ENCODE measurements around the gene EPS15. TPM values are rescaled to one million over a fixed set of nuclear protein-coding genes. Genes with fewer than 3 reads are reported as not detected.

The EPS15 gene
- total and polyA plus RNA-seq, 2 of the 8 experiments (the other 6 are each of a cell fraction or from before 2014, with no cell fraction given): 15.9 to 57.2 TPM

GRCh38 chr1:51555866-51556619, 37.0 kb upstream of the EPS15 start:
- Histone ChIP-seq H2BK5ac (ENCODE audit: low read depth, low read length) (no peak overlapping the region), H4K5ac (ENCODE audit: insufficient read length, low read depth, low read length) (no peak overlapping the region), H4K8ac (ENCODE audit: extremely low read depth, insufficient read depth, low read length) (no peak overlapping the region), H3K56ac (replicated peaks; ENCODE audit: insufficient read length, low read depth, low read length) (no peak overlapping the region), H2BK120ac (replicated peaks; ENCODE audit: low read depth, low read length) (no peak overlapping the region), H3K9me3 (ENCODE audit: insufficient read depth in 2 of 2, low read depth in 1 of 2, low read length in 1 of 2) (no peaks in the 10 kb centered on the region), H3K27ac (ENCODE audit: low read depth, low read length) (no peak overlapping the region), H3K4me3 (ENCODE audit: extremely low read depth in 1 of 4, insufficient read depth in 2 of 4, low read depth in 3 of 4, low read length in 4 of 4) (no peak overlapping the region), H3K27me3 (replicated peaks in 1 of 4; ENCODE audit: control insufficient read depth in 3 of 4, extremely low read depth in 1 of 4, insufficient read depth in 3 of 4, low read length in 3 of 4) (no peaks in the 10 kb centered on the region), H3K4me2 (ENCODE audit: insufficient read depth in 1 of 2, low read depth in 2 of 2, low read length in 2 of 2) (no peak overlapping the region), H3K79me2 (ENCODE audit: control insufficient read depth in 1 of 2, insufficient read depth in 2 of 2, low read length in 2 of 2) (no peaks in the 10 kb centered on the region), H3K4ac (replicated peaks; ENCODE audit: insufficient read length, low read depth, low read length) (no peak overlapping the region), H2AFZ (ENCODE audit: low read length) (no peak overlapping the region), H3K79me1 (ENCODE audit: low read depth, low read length) (no peaks in the 10 kb centered on the region), H4K20me1 (replicated peaks in 1 of 2; ENCODE audit: control insufficient read depth in 1 of 2, insufficient read depth in 2 of 2, low read length in 2 of 2) (no peaks in the 10 kb centered on the region), H3K18ac (ENCODE audit: extremely low read depth, low read length) (no peak overlapping the region), H3K4me1 (replicated peaks in 1 of 4; ENCODE audit: control insufficient read depth in 3 of 4, insufficient read depth in 4 of 4, low read length in 3 of 4) (peaks cover 0 to 10% (median 3%) of the 10 kb centered on the region in 4 experiments; a peak in 4 of 7 replicates), H3K9ac (replicated peaks in 1 of 4; ENCODE audit: extremely low read depth in 1 of 4, low read depth in 3 of 4, low read length in 3 of 4) (no peak overlapping the region), H3K14ac (ENCODE audit: insufficient read length) (no peak overlapping the region), H3K36me3 (ENCODE audit: control insufficient read depth in 2 of 4, insufficient read depth in 4 of 4, low read length in 3 of 4) (no peaks in the 10 kb centered on the region), H2BK12ac (ENCODE audit: low read depth, low read length) (no peak overlapping the region), H2BK15ac (ENCODE audit: low read length) (no peak overlapping the region), H2AK5ac (ENCODE audit: low read depth, low read length) (no peak overlapping the region), H4K91ac (replicated peaks; ENCODE audit: insufficient read length, low read length) (no peak overlapping the region), H3K23ac (ENCODE audit: insufficient read length) (no peak overlapping the region), H3K23me2 (ENCODE audit: low read depth, low read length) (peaks cover 2% of the 10 kb centered on the region; the same call in 1 of the 2 replicates), H2BK20ac (ENCODE audit: low read length) (no peak overlapping the region)
- ChIA-PET POLR2A (ENCODE audit: partially characterized antibody) (no interaction called here), CTCF (ENCODE audit: partially characterized antibody) (interaction anchor here (1.3 kb wide), 1 partner anchor 15 kb away, joined by 3 read pairs; no protein-coding TSS in a partner anchor)
- TF ChIP-seq POU5F1 (IDR thresholded peaks at IDR 0.05; ENCODE audit: low read depth, low read length) (no peak), TCF12 (IDR thresholded peaks at IDR 0.05; ENCODE audit: low read depth, low read length) (no peak), SP4 (IDR thresholded peaks at IDR 0.05; ENCODE audit: low read length) (no peak), HDAC2 (IDR thresholded peaks at IDR 0.05; ENCODE audit: borderline replicate concordance in 1 of 2, low read depth in 2 of 2, low read length in 2 of 2) (no peak), SRF (IDR thresholded peaks at IDR 0.05; ENCODE audit: low read depth, low read length) (no peak)
- FAIRE-seq (no peak), DNase-seq (ENCODE audit: low read depth in 1 of 2, low spot score in 2 of 2) (no peak)
- 88% methylated on average over 4 of the region's 4 CpGs; no CpG with 5 or more reads in 1 of the 2 experiments for WGBS, 2 experiments (ENCODE audit: extremely low coverage in 1 of 2, insufficient coverage in 1 of 2, insufficient read length in 1 of 2, insufficient replicate concordance in 2 of 2, low coverage in 1 of 2, low lambda C conversion rate in 2 of 2, missing lambda C conversion rate in 1 of 2)

All from H1 (cell line).